ENCODE data around the gene TREH. TPM values are rescaled to one million over a fixed set of nuclear protein-coding genes. Genes with fewer than 3 reads are reported as not detected.

Gene TREH
- polyA plus RNA-seq, 3 donors = not detected

DNA sequence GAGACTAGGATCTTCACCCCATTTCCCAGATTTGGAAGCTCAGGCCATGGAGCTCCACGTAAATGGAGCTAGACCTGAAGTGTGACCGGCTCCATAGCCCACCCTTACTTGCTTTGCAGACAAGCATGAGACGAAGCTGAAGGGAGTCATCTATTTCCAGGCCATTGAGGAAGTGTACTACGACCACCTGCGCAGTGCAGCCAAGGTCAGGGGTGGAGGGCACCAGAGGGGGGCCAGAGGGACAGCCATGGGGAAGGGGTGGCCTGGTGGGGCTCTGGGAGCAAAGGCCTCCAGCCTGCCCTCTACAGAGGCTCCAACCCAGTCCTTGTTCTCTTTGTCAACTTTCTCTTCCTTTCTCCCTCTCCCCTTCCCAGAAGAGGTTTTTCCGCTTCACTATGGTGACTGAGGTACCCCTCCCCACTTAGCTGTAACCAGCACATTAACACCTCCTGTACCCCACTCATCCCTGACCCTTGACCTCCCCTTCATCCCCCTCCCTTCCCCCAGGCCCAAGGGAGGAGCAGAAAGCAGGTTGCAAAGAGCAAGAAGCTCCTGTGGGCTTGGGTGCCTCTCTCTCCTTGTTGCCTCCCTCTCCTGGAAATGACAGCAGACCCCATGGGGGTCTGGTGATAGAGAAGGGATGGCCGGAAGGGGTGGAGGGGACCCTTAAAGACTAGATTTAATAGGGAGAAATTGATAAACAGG lies 23.8 kb downstream of the TREH start:
- TF ChIP-seq, protein P1, sequence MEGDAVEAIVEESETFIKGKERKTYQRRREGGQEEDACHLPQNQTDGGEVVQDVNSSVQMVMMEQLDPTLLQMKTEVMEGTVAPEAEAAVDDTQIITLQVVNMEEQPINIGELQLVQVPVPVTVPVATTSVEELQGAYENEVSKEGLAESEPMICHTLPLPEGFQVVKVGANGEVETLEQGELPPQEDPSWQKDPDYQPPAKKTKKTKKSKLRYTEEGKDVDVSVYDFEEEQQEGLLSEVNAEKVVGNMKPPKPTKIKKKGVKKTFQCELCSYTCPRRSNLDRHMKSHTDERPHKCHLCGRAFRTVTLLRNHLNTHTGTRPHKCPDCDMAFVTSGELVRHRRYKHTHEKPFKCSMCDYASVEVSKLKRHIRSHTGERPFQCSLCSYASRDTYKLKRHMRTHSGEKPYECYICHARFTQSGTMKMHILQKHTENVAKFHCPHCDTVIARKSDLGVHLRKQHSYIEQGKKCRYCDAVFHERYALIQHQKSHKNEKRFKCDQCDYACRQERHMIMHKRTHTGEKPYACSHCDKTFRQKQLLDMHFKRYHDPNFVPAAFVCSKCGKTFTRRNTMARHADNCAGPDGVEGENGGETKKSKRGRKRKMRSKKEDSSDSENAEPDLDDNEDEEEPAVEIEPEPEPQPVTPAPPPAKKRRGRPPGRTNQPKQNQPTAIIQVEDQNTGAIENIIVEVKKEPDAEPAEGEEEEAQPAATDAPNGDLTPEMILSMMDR (IDR thresholded peaks at IDR 0.05) = no peak

DNA sequence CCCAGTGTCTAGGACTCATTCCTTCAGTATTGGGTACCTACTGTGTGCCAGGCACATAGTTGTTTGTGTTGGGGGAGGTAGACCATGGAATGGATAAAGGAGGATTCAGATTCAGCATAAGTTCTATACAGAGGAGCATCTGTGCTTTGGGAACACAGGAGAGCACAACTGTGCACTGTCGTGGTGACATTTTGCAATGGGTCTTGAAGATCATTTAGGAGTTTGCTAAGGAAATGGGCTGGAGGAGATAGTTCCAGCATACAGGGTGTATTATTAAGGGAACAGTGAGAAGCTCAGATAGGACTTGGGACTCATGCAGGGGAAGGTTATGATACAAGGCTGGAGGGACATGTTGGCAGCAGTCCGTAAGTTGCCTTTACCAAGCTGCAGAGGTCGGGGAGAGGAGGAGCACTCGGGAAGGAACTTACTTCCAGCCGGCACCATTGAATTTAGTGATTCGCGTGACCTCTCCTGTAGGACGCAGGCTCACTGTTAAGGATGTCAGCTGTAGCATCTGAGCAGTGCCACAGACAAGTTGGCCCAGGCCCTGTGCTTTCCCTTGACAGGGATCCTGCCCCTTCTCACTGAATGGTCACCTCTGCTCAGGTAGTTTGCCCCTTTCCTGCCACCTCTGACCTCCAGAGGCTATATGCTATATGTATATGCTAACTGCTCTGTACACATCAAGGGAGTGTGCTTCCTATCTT lies 25.6 kb downstream of the TREH start:
- Histone ChIP-seq H3K27me3 (ENCODE audit: control insufficient read depth in 2 of 2, insufficient read depth in 2 of 2, low read length in 2 of 2) (no peaks in the 10 kb centered on the region), H3K4me1 (ENCODE audit: control insufficient read depth in 1 of 2, insufficient read depth in 2 of 2, low read length in 2 of 2) (no peaks in the 10 kb centered on the region), H3K9me3 (replicated peaks in 1 of 2; ENCODE audit: control insufficient read depth in 1 of 2, insufficient read depth in 1 of 2, low read length in 2 of 2) (no peaks in the 10 kb centered on the region), H3K4me2 (replicated peaks; ENCODE audit: extremely low read depth, low read length, poor library complexity, severe bottlenecking) (no peak overlapping the region), H2AFZ (ENCODE audit: insufficient read depth, low read depth, low read length, poor library complexity, severe bottlenecking) (no peak overlapping the region), H3K9ac (ENCODE audit: insufficient read depth, low read length, poor library complexity, severe bottlenecking) (no peak overlapping the region), H3K27ac (ENCODE audit: low read depth in 1 of 2, low read length in 2 of 2) (no peak overlapping the region), H3K36me3 (replicated peaks in 1 of 2; ENCODE audit: control insufficient read depth in 1 of 2, insufficient read depth in 2 of 2, low read length in 2 of 2) (no peaks in the 10 kb centered on the region), H3K4me3 (replicated peaks in 1 of 3; ENCODE audit: low read depth in 2 of 3, low read length in 3 of 3) (no peak overlapping the region), H4K20me1 (ENCODE audit: insufficient read depth, low read length) (no peaks in the 10 kb centered on the region), H3K79me2 (ENCODE audit: insufficient read depth, low read length) (no peaks in the 10 kb centered on the region)
- intact Hi-C loops (cut with micrococcal nuclease) = no loop called here
- DNase-seq = no peak
- peaks cover 1 to 5% (median 5%) of the 10 kb centered on the region in 3 donors for H3K27me3 Mint-ChIP-seq (ENCODE audit: low read depth in 3 of 3)
- H3K4me3 Mint-ChIP-seq = no peak overlapping the region
- no peaks in the 10 kb centered on the region for H3K9me3 Mint-ChIP-seq
- TF ChIP-seq, protein P1 (IDR thresholded peaks at IDR 0.05) = no peak
- no peaks in the 10 kb centered on the region for H3K4me1 Mint-ChIP-seq
- no peak overlapping the region for H3K27ac Mint-ChIP-seq
- no peaks in the 10 kb centered on the region for H3K36me3 Mint-ChIP-seq
- 94% methylated on average over 8 of the region's 8 CpGs for WGBS (ENCODE audit: insufficient coverage)

More for the DNA sequence above, 23.8 kb downstream of the TREH start:
- Histone ChIP-seq H2AFZ (ENCODE audit: insufficient read depth, low read depth, low read length, poor library complexity, severe bottlenecking) (no peak overlapping the region), H3K4me2 (replicated peaks; ENCODE audit: extremely low read depth, low read length, poor library complexity, severe bottlenecking) (no peak overlapping the region), H3K36me3 (replicated peaks in 1 of 2; ENCODE audit: control insufficient read depth in 1 of 2, insufficient read depth in 2 of 2, low read length in 2 of 2) (no peaks in the 10 kb centered on the region), H3K79me2 (ENCODE audit: insufficient read depth, low read length) (no peaks in the 10 kb centered on the region), H3K4me3 (replicated peaks in 1 of 3; ENCODE audit: low read depth in 2 of 3, low read length in 3 of 3) (no peak overlapping the region), H3K9me3 (replicated peaks in 1 of 2; ENCODE audit: control insufficient read depth in 1 of 2, insufficient read depth in 1 of 2, low read length in 2 of 2) (no peaks in the 10 kb centered on the region), H3K4me1 (ENCODE audit: control insufficient read depth in 1 of 2, insufficient read depth in 2 of 2, low read length in 2 of 2) (peaks cover 3 to 8% of the 10 kb centered on the region in 2 donors), H3K9ac (ENCODE audit: insufficient read depth, low read length, poor library complexity, severe bottlenecking) (no peak overlapping the region), H3K27me3 (ENCODE audit: control insufficient read depth in 2 of 2, insufficient read depth in 2 of 2, low read length in 2 of 2) (no peaks in the 10 kb centered on the region), H4K20me1 (ENCODE audit: insufficient read depth, low read length) (no peaks in the 10 kb centered on the region), H3K27ac (ENCODE audit: low read depth in 1 of 2, low read length in 2 of 2) (no peak overlapping the region)
- Mint-ChIP-seq H3K9me3 (no peaks in the 10 kb centered on the region), H3K4me3 (no peak overlapping the region), H3K27me3 (ENCODE audit: low read depth in 3 of 3) (peaks cover 5 to 10% (median 8%) of the 10 kb centered on the region in 3 donors), H3K4me1 (peaks cover 6% of the 10 kb centered on the region), H3K27ac (no peak overlapping the region), H3K36me3 (no peaks in the 10 kb centered on the region)
- DNase-seq = no peak
- intact Hi-C loops (cut with micrococcal nuclease) = no loop called here
- WGBS (ENCODE audit: insufficient coverage) = 86% methylated on average over 4 of the region's 7 CpGs

Data from CD14-positive monocyte (primary cell).